NB4 (cell line): ENCODE results near the gene ABHD17C.

Experiments
- DNase-seq: peaks from one replicate; pipeline ENCODE4 v3.0.0; 2010; ENCODE audit warnings: low read depth
- H3K4me3 ChIP-seq: one replicate; pipeline ENCODE4 v1.5.1; 2011; ENCODE audit warnings: mild to moderate bottlenecking, low read depth, low read length, moderate library complexity
- CTCF ChIP-seq: IDR thresholded peaks from one replicate; pipeline ENCODE4 v1.5.1; 2012; ENCODE audit warnings: low read depth, low read length
- MAX ChIP-seq: IDR thresholded peaks from 2 replicates; pipeline ENCODE4 v1.6.1; 2011; ENCODE audit warnings: low read depth, low read length
- MYC ChIP-seq: IDR thresholded peaks from 2 replicates; pipeline ENCODE4 v1.6.1; 2011; ENCODE audit warnings: low read depth, low read length
- POLR2A ChIP-seq: IDR thresholded peaks from 2 replicates; pipeline ENCODE4 v1.6.1; 2011; ENCODE audit warnings: mild to moderate bottlenecking; ENCODE audit not compliant: insufficient read length; ENCODE audit errors: extremely low read depth

The ABHD17C gene

GRCh38 chr15:80769153-80769828 is 74.2 kb downstream of the ABHD17C start:
- no peak for TF ChIP-seq CTCF
- TF ChIP-seq POLR2A, result no peak
- TF ChIP-seq MAX, result no peak
- TF ChIP-seq MYC, result no peak
- H3K4me3 ChIP-seq, result no peak overlapping the region
- no peak for DNase-seq

- no peak for DNase-seq
- TF ChIP-seq POLR2A, result no peak
- TF ChIP-seq CTCF, result no peak
- TF ChIP-seq MYC, result no peak
- no peak for TF ChIP-seq MAX
- no peak overlapping the region for H3K4me3 ChIP-seq
Measured at GRCh38 chr15:80769829-80770705, 75.0 kb downstream of the ABHD17C start.

GRCh38 chr15:80773122-80773551 is 78.0 kb downstream of the ABHD17C start:
- TF ChIP-seq POLR2A (no peak), MYC (no peak), CTCF (no peak), MAX (no peak)
- DNase-seq, result no peak
- H3K4me3 ChIP-seq, result no peak overlapping the region

- TF ChIP-seq MAX, result no peak
- DNase-seq, result no peak
- no peak overlapping the region for H3K4me3 ChIP-seq
Measured at GRCh38 chr15:80773792-80774352, 78.8 kb downstream of the ABHD17C start.

- DNase-seq, result no peak
- no peak for TF ChIP-seq CTCF
- TF ChIP-seq MAX, result no peak
- no peak for TF ChIP-seq MYC
- TF ChIP-seq POLR2A, result no peak
- no peak overlapping the region for H3K4me3 ChIP-seq
Measured at GRCh38 chr15:80774486-80774885, 79.4 kb downstream of the ABHD17C start.

GRCh38 chr15:80775338-80775737 is 80.2 kb downstream of the ABHD17C start:
- H3K4me3 ChIP-seq, result no peak overlapping the region
- no peak for TF ChIP-seq MYC
- no peak for TF ChIP-seq CTCF
- TF ChIP-seq MAX, result no peak
- TF ChIP-seq POLR2A, result no peak
- no peak for DNase-seq
